ENCODE measurements around the gene EIF2B4.
A peak's percentile ranks its signal among the peaks of the same experiment; 100 is the strongest.

EIF2B4 gene

DNA sequence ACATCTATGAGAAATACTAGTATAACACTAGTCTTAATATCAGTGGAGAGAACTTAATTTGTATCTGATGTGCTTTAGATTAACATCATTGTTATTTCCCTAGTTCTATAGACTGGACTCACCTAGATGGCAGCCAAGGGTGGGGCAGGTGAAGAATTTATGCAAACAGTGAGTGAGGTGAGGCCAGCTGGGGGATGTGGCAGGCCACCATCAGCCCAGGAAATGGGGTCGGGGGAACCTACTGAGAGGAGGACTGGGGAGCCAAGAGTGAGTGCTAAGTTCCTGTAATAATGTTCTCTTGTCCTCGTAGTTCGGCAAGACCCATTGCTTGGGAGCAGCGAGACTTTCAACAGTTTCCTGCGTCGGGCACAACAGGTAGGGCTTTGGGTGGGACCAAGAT is 2.8 kb upstream of the EIF2B4 start:
- Histone ChIP-seq H3K79me2 (ENCODE audit: low read length) (peaks cover 43% of the 10 kb centered on the region), H3K4me2 (ENCODE audit: low read length) (no peak overlapping the region), H3K9ac (ENCODE audit: low read length) (no peak overlapping the region), H3K9me3 (ENCODE audit: insufficient read depth, low read length) (no peaks in the 10 kb centered on the region), H4K20me1 (ENCODE audit: insufficient read depth, low read length) (no peaks in the 10 kb centered on the region), H3K36me3 (replicated peaks; ENCODE audit: low read depth, low read length) (peaks cover 34% of the 10 kb centered on the region), H3K4me3 (ENCODE audit: low read length) (no peak overlapping the region), H3K4me1 (ENCODE audit: low read length) (peaks cover 16% of the 10 kb centered on the region), H3K27ac (ENCODE audit: low read length) (no peak overlapping the region), H3K27me3 (ENCODE audit: low read depth, low read length) (no peaks in the 10 kb centered on the region), H2AFZ (ENCODE audit: low read depth, low read length) (no peak overlapping the region)
- no peak for TF ChIP-seq EZH2phosphoT487 (IDR thresholded peaks at IDR 0.05; ENCODE audit: low read depth)
- TF ChIP-seq, protein P1, sequence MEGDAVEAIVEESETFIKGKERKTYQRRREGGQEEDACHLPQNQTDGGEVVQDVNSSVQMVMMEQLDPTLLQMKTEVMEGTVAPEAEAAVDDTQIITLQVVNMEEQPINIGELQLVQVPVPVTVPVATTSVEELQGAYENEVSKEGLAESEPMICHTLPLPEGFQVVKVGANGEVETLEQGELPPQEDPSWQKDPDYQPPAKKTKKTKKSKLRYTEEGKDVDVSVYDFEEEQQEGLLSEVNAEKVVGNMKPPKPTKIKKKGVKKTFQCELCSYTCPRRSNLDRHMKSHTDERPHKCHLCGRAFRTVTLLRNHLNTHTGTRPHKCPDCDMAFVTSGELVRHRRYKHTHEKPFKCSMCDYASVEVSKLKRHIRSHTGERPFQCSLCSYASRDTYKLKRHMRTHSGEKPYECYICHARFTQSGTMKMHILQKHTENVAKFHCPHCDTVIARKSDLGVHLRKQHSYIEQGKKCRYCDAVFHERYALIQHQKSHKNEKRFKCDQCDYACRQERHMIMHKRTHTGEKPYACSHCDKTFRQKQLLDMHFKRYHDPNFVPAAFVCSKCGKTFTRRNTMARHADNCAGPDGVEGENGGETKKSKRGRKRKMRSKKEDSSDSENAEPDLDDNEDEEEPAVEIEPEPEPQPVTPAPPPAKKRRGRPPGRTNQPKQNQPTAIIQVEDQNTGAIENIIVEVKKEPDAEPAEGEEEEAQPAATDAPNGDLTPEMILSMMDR (IDR thresholded peaks at IDR 0.05; ENCODE audit: low read depth, low read length): no peak

DNA sequence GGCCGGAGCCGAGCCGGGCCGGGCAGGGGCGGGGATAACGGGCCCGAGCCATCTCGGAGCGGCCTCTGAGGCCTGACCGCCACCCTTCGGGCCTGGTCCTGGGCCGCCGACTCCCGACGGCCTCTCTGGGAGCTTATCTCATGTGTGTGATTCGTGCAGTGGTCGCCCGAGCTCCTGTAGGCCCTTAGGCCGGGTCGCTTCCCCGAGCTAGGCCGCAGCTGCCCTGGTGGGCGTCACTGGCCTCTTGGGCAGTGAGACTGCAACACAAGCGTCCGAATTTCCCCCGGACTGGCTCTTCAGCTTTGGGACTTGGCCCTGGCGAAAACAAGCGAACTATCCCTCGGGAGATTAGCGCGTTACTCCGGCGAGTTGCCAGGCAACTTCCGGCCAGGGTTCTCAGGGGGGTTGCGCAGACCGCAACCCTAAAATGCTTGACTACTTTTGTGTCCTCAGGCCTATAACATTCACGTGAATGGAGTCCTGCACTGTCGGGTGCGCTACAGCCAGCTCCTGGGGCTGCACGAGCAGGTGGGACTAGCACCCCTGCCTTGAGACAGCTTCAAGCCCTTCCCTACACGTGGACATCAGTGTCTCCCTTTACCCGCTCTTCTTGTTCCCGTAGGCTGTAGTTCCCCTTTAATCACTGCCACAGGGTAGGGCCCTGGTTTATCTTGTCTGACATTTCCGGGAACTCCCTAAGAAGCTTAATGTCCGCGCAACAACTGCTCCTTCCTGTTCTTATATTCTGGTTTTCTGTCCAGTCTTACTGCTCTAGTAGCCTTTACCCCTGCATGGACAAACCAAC is 880 bp upstream of the EIF2B4 start:
- TF ChIP-seq EZH2phosphoT487 (IDR thresholded peaks at IDR 0.05; ENCODE audit: low read depth): no peak
- TF ChIP-seq, protein P1 (IDR thresholded peaks at IDR 0.05; ENCODE audit: low read depth, low read length): no peak
- Histone ChIP-seq H3K4me1 (ENCODE audit: low read length) (peaks cover 16% of the 10 kb centered on the region), H3K36me3 (replicated peaks; ENCODE audit: low read depth, low read length) (peaks cover 33% of the 10 kb centered on the region), H3K4me2 (ENCODE audit: low read length) (peak overlapping the region; percentile 94), H3K9ac (ENCODE audit: low read length) (peak overlapping the region; percentile 95), H3K27ac (ENCODE audit: low read length) (peak overlapping the region; percentile 65), H4K20me1 (ENCODE audit: insufficient read depth, low read length) (no peaks in the 10 kb centered on the region), H3K79me2 (ENCODE audit: low read length) (peaks cover 43% of the 10 kb centered on the region), H3K4me3 (ENCODE audit: low read length) (peak overlapping the region; percentile 93), H3K9me3 (ENCODE audit: insufficient read depth, low read length) (no peaks in the 10 kb centered on the region), H3K27me3 (ENCODE audit: low read depth, low read length) (no peaks in the 10 kb centered on the region), H2AFZ (ENCODE audit: low read depth, low read length) (no peak overlapping the region; the same call in 1 of the 2 replicates)

DNA sequence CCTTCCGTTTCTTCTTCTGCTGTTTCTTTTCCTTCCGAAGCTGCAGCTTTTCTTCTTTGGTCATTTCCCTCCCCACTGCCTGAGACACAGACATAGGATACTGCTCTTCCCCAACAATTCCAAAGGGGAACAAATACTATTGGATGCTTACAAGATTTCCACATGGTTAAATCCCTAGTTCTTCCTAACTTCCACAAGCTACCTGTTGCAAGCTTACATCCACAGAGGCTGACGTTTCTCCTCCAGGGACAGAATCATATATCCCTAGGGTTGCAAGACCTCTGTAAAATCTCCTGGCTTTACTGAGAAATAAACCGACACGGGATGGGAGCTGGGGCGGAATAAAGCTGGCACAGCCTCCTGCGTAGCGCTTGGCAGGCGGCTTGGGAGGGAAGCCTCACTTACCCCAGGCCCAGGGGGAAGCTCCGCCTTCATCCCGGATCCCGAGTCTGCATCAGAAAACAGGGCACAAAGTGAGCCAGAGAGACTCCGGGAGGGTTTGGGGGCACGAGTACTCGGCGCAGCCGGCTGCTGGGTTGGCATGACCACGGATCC is 590 bp downstream of the EIF2B4 start:
- Histone ChIP-seq H3K36me3 (replicated peaks; ENCODE audit: low read depth, low read length) (peaks cover 28% of the 10 kb centered on the region), H3K4me2 (ENCODE audit: low read length) (peak overlapping the region; percentile 96), H3K27ac (ENCODE audit: low read length) (peak overlapping the region; percentile 19), H3K79me2 (ENCODE audit: low read length) (peaks cover 43% of the 10 kb centered on the region), H4K20me1 (ENCODE audit: insufficient read depth, low read length) (no peaks in the 10 kb centered on the region), H2AFZ (ENCODE audit: low read depth, low read length) (no peak overlapping the region; the same call in 1 of the 2 replicates), H3K27me3 (ENCODE audit: low read depth, low read length) (no peaks in the 10 kb centered on the region), H3K9ac (ENCODE audit: low read length) (peak overlapping the region; percentile 78), H3K4me3 (ENCODE audit: low read length) (peak overlapping the region; percentile 93), H3K9me3 (ENCODE audit: insufficient read depth, low read length) (no peaks in the 10 kb centered on the region), H3K4me1 (ENCODE audit: low read length) (peaks cover 16% of the 10 kb centered on the region)
- TF ChIP-seq, protein P1 (IDR thresholded peaks at IDR 0.05; ENCODE audit: low read depth, low read length): no peak
- TF ChIP-seq EZH2phosphoT487 (IDR thresholded peaks at IDR 0.05; ENCODE audit: low read depth): no peak

DNA sequence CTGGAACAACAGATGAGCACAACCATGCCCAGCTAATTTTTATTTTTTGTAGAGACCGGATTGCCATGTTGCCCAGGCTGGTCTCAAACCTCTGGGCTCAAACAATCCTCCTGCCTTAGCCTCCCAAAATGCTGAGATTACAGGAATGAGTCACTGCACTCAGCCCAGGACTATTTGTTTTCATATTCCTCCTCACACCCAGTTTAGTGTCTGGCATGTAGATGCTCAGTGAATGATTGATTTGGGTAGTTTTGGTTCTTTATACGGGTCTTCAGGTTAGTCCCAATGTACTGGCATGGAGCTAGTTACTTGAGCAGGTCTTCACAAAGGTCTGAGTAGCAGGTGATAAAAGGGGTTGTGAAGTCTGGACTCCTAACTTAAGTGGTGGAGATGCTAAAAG is 6.2 kb downstream of the EIF2B4 start:
- Histone ChIP-seq H3K9me3 (ENCODE audit: insufficient read depth, low read length) (no peaks in the 10 kb centered on the region), H3K9ac (ENCODE audit: low read length) (no peak overlapping the region), H2AFZ (ENCODE audit: low read depth, low read length) (no peak overlapping the region), H3K79me2 (ENCODE audit: low read length) (peaks cover 5% of the 10 kb centered on the region), H3K27ac (ENCODE audit: low read length) (peak overlapping the region; percentile 36), H3K36me3 (replicated peaks; ENCODE audit: low read depth, low read length) (peaks cover 26% of the 10 kb centered on the region), H3K4me2 (ENCODE audit: low read length) (no peak overlapping the region), H3K4me1 (ENCODE audit: low read length) (peaks cover 12% of the 10 kb centered on the region), H4K20me1 (ENCODE audit: insufficient read depth, low read length) (no peaks in the 10 kb centered on the region), H3K4me3 (ENCODE audit: low read length) (no peak overlapping the region), H3K27me3 (ENCODE audit: low read depth, low read length) (no peaks in the 10 kb centered on the region)
- no peak for TF ChIP-seq EZH2phosphoT487 (IDR thresholded peaks at IDR 0.05; ENCODE audit: low read depth)
- TF ChIP-seq, protein P1 (IDR thresholded peaks at IDR 0.05; ENCODE audit: low read depth, low read length): no peak
